Measurements from ENCODE around the gene TP63.

DNA sequence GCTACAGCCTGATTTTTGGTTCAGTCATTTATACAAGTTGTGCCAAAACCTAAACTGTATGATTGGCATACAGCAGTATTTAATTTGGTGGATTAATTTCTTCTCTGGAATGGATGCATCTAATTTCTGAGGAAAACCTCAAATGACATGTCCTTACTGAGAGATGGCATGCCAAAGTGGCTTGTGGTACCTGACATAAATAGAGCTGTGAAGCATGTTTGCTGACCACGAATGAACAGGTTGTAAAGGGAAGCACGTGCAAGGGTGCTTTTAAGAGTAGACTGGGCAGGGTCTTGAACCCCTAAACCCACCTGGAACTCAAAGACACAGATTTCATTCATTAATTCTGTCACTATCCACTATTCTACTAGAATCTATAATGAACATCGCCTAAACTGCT, 77.2 kb downstream of the TP63 start:
- TF ChIP-seq POLR2A (IDR thresholded peaks at IDR 0.05; ENCODE audit: extremely low read depth, insufficient read length) (no peak), CTCF (IDR thresholded peaks at IDR 0.05; ENCODE audit: low read depth, low read length) (no peak), MAX (IDR thresholded peaks at IDR 0.05; ENCODE audit: low read depth, low read length) (no peak), MYC (IDR thresholded peaks at IDR 0.05; ENCODE audit: low read depth, low read length) (no peak)
